Neural progenitor cell (in vitro differentiated cells): ENCODE data around the gene HTT. TPM values are rescaled to one million over a fixed set of nuclear protein-coding genes. Genes with fewer than 3 reads are reported as not detected.
A peak's percentile ranks its signal among the peaks of the same experiment; 100 is the strongest.

Source experiments
- DNase-seq: peaks from one replicate; pipeline ENCODE4 v3.0.0-alpha.2; 2016; ENCODE audit warnings: low spot score
- H2AFZ ChIP-seq: fragments of 200-600 bp; sonication (generic); replicated peaks from 2 replicates; pipeline ENCODE4 v1.6.1; 2016; ENCODE audit warnings: antibody characterized with exemption
- H3F3A ChIP-seq: fragments of 200-600 bp; sonication (generic); 2 replicates; pipeline ENCODE4 v1.6.1; 2016; ENCODE audit warnings: antibody characterized with exemption, low read depth
- H3K27ac ChIP-seq: fragments of 200-600 bp; sonication (generic); 2 replicates; pipeline ENCODE4 v1.5.1; 2016; ENCODE audit warnings: mild to moderate bottlenecking
- H3K27me3 ChIP-seq: fragments of 200-600 bp; sonication (generic); 2 replicates; pipeline ENCODE4 v1.6.1; 2016; ENCODE audit warnings: mild to moderate bottlenecking, moderate library complexity
- H3K36me3 ChIP-seq: fragments of 200-600 bp; sonication (generic); 2 replicates; pipeline ENCODE4 v1.5.1; 2016
- H3K4me1 ChIP-seq: fragments of 200-600 bp; sonication (generic); 2 replicates; pipeline ENCODE4 v1.6.1; 2016; ENCODE audit warnings: mixed run types
- H3K4me2 ChIP-seq: fragments of 200-600 bp; sonication (generic); 2 replicates; pipeline ENCODE4 v1.6.1; 2016
- H3K4me3 ChIP-seq: fragments of 200-600 bp; sonication (generic); 2 replicates; pipeline ENCODE4 v1.5.1; 2016
- H3K79me2 ChIP-seq: fragments of 200-600 bp; sonication (generic); 2 replicates; pipeline ENCODE4 v1.6.1; 2016; ENCODE audit warnings: low read depth
- H3K9ac ChIP-seq: fragments of 200-600 bp; sonication (generic); 2 replicates; pipeline ENCODE4 v1.6.1; 2016
- H3K9me3 ChIP-seq: fragments of 200-600 bp; sonication (generic); 2 replicates; pipeline ENCODE4 v1.5.1; 2016; ENCODE audit warnings: low read depth
- H4K20me1 ChIP-seq: fragments of 200-600 bp; sonication (generic); 2 replicates; pipeline ENCODE4 v1.6.1; 2016; ENCODE audit warnings: low read depth
- H3K27ac Mint-ChIP-seq: 3 replicates; pipeline ENCODE4 v1.8.0; 2021; ENCODE audit warnings: mixed read lengths
- H3K27me3 Mint-ChIP-seq: 2 replicates; pipeline ENCODE4 v1.8.0; 2022; ENCODE audit warnings: low read depth, mild to moderate bottlenecking, inconsistent platforms, moderate library complexity, mixed read lengths; ENCODE audit not compliant: insufficient read depth
- H3K36me3 Mint-ChIP-seq: 3 replicates; pipeline ENCODE4 v1.8.0; 2021; ENCODE audit warnings: mixed read lengths
- H3K4me1 Mint-ChIP-seq: 3 replicates; pipeline ENCODE4 v1.8.0; 2021; ENCODE audit warnings: mixed read lengths
- H3K4me3 Mint-ChIP-seq: 3 replicates; pipeline ENCODE4 v1.8.0; 2021; ENCODE audit warnings: mild to moderate bottlenecking, moderate library complexity, mixed read lengths
- H3K9me3 Mint-ChIP-seq: 3 replicates; pipeline ENCODE4 v1.8.0; 2020; ENCODE audit warnings: mixed read lengths
- EZH2 ChIP-seq: fragments of 200-600 bp; sonication (generic); IDR thresholded peaks from 2 replicates; pipeline ENCODE4 v1.6.1; 2017; ENCODE audit warnings: antibody characterized with exemption, mild to moderate bottlenecking, moderate library complexity
- EZH2phosphoT487 ChIP-seq: fragments of 200-600 bp; sonication (generic); IDR thresholded peaks from 2 replicates; pipeline ENCODE4 v1.6.1; 2017; ENCODE audit warnings: antibody characterized with exemption
- total RNA-seq: library from RNA; depleted of rRNA; stranded (reverse); fragments of >200 nt; gene quantifications from 2 replicates; pipeline ENCODE4 v1.2.3, GENCODE V29; 2015; ENCODE audit warnings: low replicate concordance
- TF ChIP-seq, protein P1 (sequence below): fragments of 200-600 bp; sonication (generic); IDR thresholded peaks from 2 replicates; pipeline ENCODE4 v1.5.1; 2017; ENCODE audit warnings: antibody characterized with exemption, mild to moderate bottlenecking

The HTT gene
- total RNA-seq, 1 donor from 2014 or later = 38.9 TPM

DNA sequence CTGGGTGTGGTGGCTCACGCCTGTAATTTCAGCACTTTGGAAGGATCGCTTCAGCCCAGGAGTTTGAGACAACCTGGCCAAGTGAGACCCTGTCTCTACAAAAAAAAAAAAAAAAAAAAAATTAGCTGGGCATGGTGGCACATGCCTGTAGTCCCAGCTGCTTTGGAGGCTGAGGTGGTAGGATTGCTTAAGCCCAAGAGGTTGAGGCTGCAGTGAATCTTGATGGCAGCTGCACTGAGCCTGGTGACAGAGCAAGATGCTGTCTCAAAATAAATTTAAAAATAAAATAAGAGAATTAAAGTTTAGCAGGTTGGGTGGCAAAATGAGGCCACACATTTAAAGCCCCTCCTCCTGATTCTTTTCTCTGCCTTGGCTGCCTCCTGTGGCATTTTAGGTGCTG, 47.1 kb downstream of the HTT start:
- no peaks in the 10 kb centered on the region for H3K79me2 ChIP-seq
- peaks cover 6% of the 10 kb centered on the region for H3K36me3 ChIP-seq
- no peaks in the 10 kb centered on the region for H3K27me3 Mint-ChIP-seq
- no peaks in the 10 kb centered on the region for H3K4me1 Mint-ChIP-seq
- H4K20me1 ChIP-seq = no peaks in the 10 kb centered on the region
- H3K9me3 ChIP-seq = no peaks in the 10 kb centered on the region
- H3K4me3 Mint-ChIP-seq = no peak overlapping the region
- H2AFZ ChIP-seq = no peak overlapping the region
- no peak for DNase-seq
- H3K4me2 ChIP-seq = no peak overlapping the region
- no peaks in the 10 kb centered on the region for H3K4me1 ChIP-seq
- H3K9me3 Mint-ChIP-seq = no peaks in the 10 kb centered on the region
- H3F3A ChIP-seq = peaks cover 3% of the 10 kb centered on the region
- no peak overlapping the region for H3K9ac ChIP-seq
- H3K27ac ChIP-seq = no peak overlapping the region
- H3K36me3 Mint-ChIP-seq = peaks cover 21% of the 10 kb centered on the region
- no peaks in the 10 kb centered on the region for H3K27me3 ChIP-seq
- H3K4me3 ChIP-seq = no peak overlapping the region
- no peak for TF ChIP-seq EZH2
- TF ChIP-seq EZH2phosphoT487 = no peak
- TF ChIP-seq, protein P1, sequence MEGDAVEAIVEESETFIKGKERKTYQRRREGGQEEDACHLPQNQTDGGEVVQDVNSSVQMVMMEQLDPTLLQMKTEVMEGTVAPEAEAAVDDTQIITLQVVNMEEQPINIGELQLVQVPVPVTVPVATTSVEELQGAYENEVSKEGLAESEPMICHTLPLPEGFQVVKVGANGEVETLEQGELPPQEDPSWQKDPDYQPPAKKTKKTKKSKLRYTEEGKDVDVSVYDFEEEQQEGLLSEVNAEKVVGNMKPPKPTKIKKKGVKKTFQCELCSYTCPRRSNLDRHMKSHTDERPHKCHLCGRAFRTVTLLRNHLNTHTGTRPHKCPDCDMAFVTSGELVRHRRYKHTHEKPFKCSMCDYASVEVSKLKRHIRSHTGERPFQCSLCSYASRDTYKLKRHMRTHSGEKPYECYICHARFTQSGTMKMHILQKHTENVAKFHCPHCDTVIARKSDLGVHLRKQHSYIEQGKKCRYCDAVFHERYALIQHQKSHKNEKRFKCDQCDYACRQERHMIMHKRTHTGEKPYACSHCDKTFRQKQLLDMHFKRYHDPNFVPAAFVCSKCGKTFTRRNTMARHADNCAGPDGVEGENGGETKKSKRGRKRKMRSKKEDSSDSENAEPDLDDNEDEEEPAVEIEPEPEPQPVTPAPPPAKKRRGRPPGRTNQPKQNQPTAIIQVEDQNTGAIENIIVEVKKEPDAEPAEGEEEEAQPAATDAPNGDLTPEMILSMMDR = no peak
- no peak overlapping the region for H3K27ac Mint-ChIP-seq

DNA sequence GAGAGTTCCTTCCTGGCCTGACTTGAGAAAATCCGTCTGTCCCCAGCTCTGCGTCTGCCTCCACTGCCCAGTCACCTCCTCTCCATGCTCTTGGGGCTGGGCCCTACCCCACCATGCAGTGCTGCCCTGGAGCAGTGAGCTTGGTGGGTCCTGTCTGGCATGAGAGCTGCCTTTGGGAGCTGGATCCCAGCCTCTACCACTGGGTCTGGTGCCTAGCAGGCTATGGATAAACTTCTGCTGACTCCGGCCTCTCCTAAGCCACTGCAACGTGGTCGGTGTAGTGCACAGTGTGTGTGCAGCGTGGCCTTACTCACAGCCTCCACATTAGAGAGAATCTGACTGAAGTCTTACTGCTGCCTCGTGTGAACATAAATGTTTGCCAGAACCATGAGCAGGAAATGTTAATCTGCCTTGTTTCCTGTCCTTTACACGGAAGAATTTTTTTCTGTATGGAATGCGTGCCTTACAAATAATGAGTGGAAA, 47.6 kb downstream of the HTT start:
- H3K4me1 ChIP-seq = no peaks in the 10 kb centered on the region
- H3K9me3 ChIP-seq = no peaks in the 10 kb centered on the region
- Mint-ChIP-seq H3K4me1 (no peaks in the 10 kb centered on the region), H3K27me3 (no peaks in the 10 kb centered on the region), H3K36me3 (peaks cover 23% of the 10 kb centered on the region), H3K9me3 (no peaks in the 10 kb centered on the region), H3K4me3 (no peak overlapping the region), H3K27ac (peak overlapping the region; percentile 29)
- H3F3A ChIP-seq = peaks cover 3% of the 10 kb centered on the region
- H3K79me2 ChIP-seq = no peaks in the 10 kb centered on the region
- no peak overlapping the region for H2AFZ ChIP-seq
- no peaks in the 10 kb centered on the region for H3K27me3 ChIP-seq
- H3K9ac ChIP-seq = no peak overlapping the region
- no peak overlapping the region for H3K27ac ChIP-seq
- no peaks in the 10 kb centered on the region for H4K20me1 ChIP-seq
- H3K36me3 ChIP-seq = peaks cover 6% of the 10 kb centered on the region
- no peak overlapping the region for H3K4me3 ChIP-seq
- DNase-seq = no peak
- no peak overlapping the region for H3K4me2 ChIP-seq
- no peak for TF ChIP-seq EZH2phosphoT487
- TF ChIP-seq, protein P1 = no peak
- TF ChIP-seq EZH2 = no peak

DNA sequence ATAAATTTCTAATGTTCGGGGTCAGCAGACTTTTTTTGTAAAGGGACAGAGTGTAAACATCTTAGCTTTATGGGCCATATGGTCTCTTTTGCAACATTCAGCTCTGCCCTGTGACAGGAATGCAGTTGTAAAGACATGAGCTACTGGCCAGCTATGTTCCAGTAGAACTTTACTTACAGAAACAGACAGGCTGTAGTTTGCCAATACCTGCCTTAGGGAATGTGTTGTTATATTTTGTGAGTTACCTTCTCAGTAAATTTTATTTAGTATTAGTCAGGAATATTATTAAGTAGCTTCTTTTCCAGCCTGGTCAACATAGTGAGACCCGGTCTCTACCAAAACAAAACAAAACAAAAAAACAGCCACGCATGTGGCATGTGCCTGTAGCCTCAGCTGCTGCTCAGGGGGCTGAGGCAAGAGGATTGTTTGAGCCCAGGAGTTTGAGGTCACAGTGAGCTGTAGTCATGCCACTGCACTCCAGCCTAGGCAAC, 48.7 kb downstream of the HTT start:
- no peaks in the 10 kb centered on the region for H3K27me3 ChIP-seq
- no peak overlapping the region for H3K27ac ChIP-seq
- no peaks in the 10 kb centered on the region for H3K79me2 ChIP-seq
- H3K27ac Mint-ChIP-seq = no peak overlapping the region
- H3K4me3 Mint-ChIP-seq = no peak overlapping the region
- peaks cover 3% of the 10 kb centered on the region for H3F3A ChIP-seq
- H3K36me3 Mint-ChIP-seq = peaks cover 25% of the 10 kb centered on the region
- H3K9me3 ChIP-seq = no peaks in the 10 kb centered on the region
- H3K9me3 Mint-ChIP-seq = no peaks in the 10 kb centered on the region
- H3K4me3 ChIP-seq = no peak overlapping the region
- H3K9ac ChIP-seq = no peak overlapping the region
- H3K4me2 ChIP-seq = no peak overlapping the region
- no peak overlapping the region for H2AFZ ChIP-seq
- H3K4me1 ChIP-seq = no peaks in the 10 kb centered on the region
- H3K27me3 Mint-ChIP-seq = no peaks in the 10 kb centered on the region
- H3K36me3 ChIP-seq = peaks cover 6% of the 10 kb centered on the region
- no peaks in the 10 kb centered on the region for H4K20me1 ChIP-seq
- no peak for DNase-seq
- no peaks in the 10 kb centered on the region for H3K4me1 Mint-ChIP-seq
- TF ChIP-seq EZH2phosphoT487 (no peak), EZH2 (no peak)
- TF ChIP-seq, protein P1 = no peak
